ENCODE results near the gene PLD4.

PLD4 gene

DNA sequence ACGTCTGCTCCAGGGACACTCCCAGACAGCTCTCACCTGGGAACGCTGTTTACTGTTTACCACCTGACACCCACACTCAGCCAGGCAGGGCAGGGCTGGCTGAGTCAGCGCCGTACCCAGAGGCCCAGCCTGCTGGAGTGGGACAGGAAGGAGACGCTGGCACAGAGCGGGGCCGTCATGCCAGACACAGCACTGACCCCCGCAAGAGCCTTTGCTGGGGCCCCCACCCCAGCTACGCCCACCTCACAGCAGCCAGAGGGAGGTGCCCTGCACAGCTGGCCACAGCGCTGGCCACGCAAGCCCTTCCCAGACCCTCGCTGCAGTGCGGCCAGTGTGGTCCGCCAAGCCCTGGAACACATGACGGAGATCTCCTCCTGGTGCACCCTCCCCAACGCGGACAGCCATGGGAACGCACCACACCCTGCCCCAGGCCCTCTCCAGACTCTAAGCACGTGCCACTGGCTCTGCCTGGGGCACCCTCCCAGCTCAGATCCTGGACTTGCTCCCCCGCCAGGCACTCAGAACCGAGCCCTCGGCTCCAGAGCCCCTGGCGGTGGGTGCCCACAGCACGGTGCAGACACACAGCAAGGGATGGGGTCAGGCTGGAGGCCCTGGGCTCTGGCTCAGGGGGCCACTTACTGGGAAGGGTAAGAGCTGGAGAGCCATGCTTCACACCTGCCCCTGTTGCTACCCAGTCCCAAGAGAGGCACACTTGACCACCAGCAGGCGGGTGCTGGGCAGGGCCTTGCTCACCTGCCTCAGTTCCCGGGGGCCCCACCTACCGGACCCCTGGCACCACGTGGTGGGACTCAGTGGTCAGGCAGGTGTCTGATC, 47.8 kb downstream of the PLD4 start:
- Mint-ChIP-seq H3K4me3 (no peak overlapping the region), H3K27ac (no peak overlapping the region), H3K36me3 (ENCODE audit: low read depth) (no peaks in the 10 kb centered on the region), H3K9me3 (no peaks in the 10 kb centered on the region), H3K27me3 (ENCODE audit: low read depth) (peaks cover 20% of the 10 kb centered on the region), H3K4me1 (ENCODE audit: low read depth) (peaks cover 3% of the 10 kb centered on the region)

DNA sequence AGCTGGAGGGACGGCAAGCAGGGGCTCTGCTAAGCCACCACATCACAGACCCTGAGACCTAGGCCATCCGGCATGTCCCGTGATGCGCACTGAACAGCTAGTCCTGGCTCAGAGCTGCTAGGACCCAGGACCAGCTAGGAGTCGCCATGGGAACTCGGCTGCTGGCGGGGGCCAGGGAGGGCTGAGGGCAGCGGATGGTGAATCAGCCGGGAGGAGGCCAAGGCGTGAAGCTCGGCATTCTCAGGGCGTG, 48.4 kb downstream of the PLD4 start:
- Mint-ChIP-seq H3K4me1 (ENCODE audit: low read depth) (peaks cover 3% of the 10 kb centered on the region), H3K36me3 (ENCODE audit: low read depth) (no peaks in the 10 kb centered on the region), H3K9me3 (no peaks in the 10 kb centered on the region), H3K4me3 (no peak overlapping the region), H3K27me3 (ENCODE audit: low read depth) (peaks cover 19% of the 10 kb centered on the region), H3K27ac (no peak overlapping the region)

DNA sequence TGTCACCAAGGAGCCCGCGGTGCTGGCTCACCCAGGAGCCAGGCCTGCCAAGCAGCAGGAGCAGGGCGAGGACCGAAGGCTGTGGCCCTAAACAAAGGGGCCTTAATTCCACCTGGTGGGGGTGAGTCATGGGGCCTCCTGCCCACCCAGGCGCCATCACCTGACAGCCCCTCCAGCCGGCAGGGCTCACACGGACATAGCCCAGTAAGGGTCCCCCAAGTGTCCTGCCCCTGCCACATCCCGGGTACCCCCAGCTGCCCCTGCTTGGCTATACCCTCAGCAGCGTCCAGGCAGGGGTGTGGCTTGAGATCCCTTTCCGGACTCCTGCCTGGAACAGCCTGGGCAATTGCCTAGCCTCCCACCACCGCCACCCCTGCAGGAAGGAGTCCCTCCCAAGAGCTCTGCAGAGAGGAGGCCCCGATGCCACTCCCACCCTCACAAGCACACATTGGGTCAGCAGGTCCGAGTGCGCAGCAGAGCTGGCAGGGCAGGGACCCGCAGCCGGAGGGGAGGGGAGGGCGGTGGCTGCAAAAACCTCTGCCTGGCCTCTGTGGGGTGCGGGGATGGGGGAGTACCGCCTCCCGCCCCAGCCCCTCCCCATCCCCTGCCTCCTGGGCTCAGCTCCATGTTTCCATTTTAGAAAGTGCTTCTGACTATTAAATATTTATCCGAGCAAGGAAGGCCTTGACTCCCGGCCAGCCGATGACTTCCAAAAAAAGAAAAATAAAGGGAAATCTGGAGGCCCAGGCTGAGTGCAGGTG, 48.9 kb downstream of the PLD4 start:
- Mint-ChIP-seq H3K27me3 (ENCODE audit: low read depth) (peaks cover 20% of the 10 kb centered on the region), H3K4me1 (ENCODE audit: low read depth) (peaks cover 3% of the 10 kb centered on the region), H3K4me3 (no peak overlapping the region), H3K9me3 (no peaks in the 10 kb centered on the region), H3K36me3 (ENCODE audit: low read depth) (no peaks in the 10 kb centered on the region), H3K27ac (no peak overlapping the region)

- no peak overlapping the region for H3K27ac Mint-ChIP-seq
- no peaks in the 10 kb centered on the region for H3K36me3 Mint-ChIP-seq (ENCODE audit: low read depth)
- H3K27me3 Mint-ChIP-seq (ENCODE audit: low read depth) = peaks cover 22% of the 10 kb centered on the region
- H3K4me1 Mint-ChIP-seq (ENCODE audit: low read depth) = peaks cover 5% of the 10 kb centered on the region
- no peak overlapping the region for H3K4me3 Mint-ChIP-seq
- no peaks in the 10 kb centered on the region for H3K9me3 Mint-ChIP-seq
Observed at GRCh38 chr14:104974146-104974541, 49.5 kb downstream of the PLD4 start.

DNA sequence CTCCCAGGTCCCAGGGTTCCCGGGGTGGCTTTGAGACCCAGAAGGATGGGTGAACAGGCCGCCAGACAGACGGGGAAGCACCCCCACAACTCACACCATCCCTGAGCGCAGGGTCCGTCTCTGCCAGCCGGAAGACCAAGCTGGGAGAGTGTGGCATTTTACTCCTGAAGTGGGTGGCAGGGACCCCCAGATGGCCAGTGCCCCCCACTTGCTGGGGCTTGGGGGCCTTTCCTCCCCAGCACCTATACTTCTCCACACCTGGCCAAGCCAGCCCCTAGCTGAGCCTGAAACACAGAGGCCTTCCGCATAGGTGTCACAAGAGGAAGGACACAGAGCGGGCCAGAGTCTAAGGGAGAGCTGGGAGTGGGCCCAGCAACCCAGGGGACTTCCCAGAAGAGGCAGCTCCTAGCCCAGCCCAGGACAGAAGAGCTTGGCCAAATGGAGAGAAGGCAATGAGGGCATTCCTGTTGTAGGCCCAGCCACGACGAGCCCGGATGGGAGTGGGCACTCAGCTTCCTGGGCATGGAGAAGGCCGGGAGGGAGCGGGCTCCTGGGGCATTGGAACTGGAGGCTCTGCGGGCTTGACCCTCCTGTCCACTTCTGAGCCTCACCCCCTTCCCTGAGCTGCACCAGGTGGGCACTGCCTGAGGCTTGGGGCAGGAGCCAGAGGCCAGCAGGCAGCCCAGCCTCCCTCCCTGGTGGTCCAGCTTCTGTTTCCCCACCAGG, 50.1 kb downstream of the PLD4 start:
- Mint-ChIP-seq H3K4me3 (no peak overlapping the region), H3K27ac (no peak overlapping the region), H3K36me3 (ENCODE audit: low read depth) (no peaks in the 10 kb centered on the region), H3K4me1 (ENCODE audit: low read depth) (peaks cover 5% of the 10 kb centered on the region), H3K9me3 (no peaks in the 10 kb centered on the region), H3K27me3 (ENCODE audit: low read depth) (peaks cover 26% of the 10 kb centered on the region)

GRCh38 chr14:104975481-104976197, 51.0 kb downstream of the PLD4 start:
- Mint-ChIP-seq H3K4me1 (ENCODE audit: low read depth) (peaks cover 5% of the 10 kb centered on the region), H3K4me3 (no peak overlapping the region), H3K36me3 (ENCODE audit: low read depth) (no peaks in the 10 kb centered on the region)

DNA sequence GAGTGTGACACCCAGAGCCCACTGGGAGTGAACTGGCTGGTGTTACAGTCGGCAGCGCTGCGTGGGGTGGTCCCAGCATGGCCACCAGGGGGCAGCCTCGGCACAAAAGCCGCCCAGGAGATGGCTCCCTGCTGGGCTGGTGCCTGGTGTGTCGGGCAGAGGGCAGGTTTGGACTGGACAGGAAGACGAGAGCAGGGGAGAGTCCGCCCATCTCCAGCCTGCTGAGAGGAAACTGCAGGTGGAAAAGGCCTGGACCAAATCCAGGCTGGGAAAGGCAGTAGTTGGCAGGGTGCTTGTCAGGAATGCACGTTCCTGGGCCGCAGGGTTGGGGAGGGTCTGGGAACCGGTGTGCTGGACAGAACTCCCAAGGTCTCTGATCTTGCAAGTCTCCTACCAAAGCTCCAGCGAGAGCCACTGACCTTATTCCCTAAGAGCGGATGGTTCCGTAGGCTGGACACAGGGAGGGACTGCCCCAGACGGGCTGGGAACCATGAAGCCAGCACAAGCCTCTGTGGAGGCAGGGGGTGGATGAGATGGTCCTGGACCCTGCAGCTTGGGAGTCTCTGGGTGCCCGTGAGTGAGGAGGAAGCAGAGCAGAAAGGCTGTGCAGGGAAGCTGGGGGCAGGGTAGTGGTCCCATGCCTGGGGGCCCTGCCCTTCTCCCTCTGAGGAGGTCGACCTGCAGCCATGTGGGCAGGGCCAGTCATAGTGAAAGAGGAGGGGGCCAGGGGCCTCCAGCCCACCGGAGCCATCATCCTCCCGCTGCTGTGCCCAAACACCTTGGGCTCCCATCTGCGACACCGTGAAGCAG, 51.7 kb downstream of the PLD4 start:
- H3K4me3 Mint-ChIP-seq = peak overlapping the region; percentile 61
- H3K27ac Mint-ChIP-seq = no peak overlapping the region
- peaks cover 5% of the 10 kb centered on the region for H3K4me1 Mint-ChIP-seq (ENCODE audit: low read depth)
- no peaks in the 10 kb centered on the region for H3K9me3 Mint-ChIP-seq
- H3K27me3 Mint-ChIP-seq (ENCODE audit: low read depth) = peaks cover 29% of the 10 kb centered on the region
- H3K36me3 Mint-ChIP-seq (ENCODE audit: low read depth) = no peaks in the 10 kb centered on the region

More at GRCh38 chr14:104975481-104976197, 51.0 kb downstream of the PLD4 start:
- no peak overlapping the region for H3K27ac Mint-ChIP-seq
- no peaks in the 10 kb centered on the region for H3K9me3 Mint-ChIP-seq
- H3K27me3 Mint-ChIP-seq (ENCODE audit: low read depth) = peaks cover 29% of the 10 kb centered on the region

- peaks cover 29% of the 10 kb centered on the region for H3K27me3 Mint-ChIP-seq (ENCODE audit: low read depth)
- H3K4me1 Mint-ChIP-seq (ENCODE audit: low read depth) = peaks cover 5% of the 10 kb centered on the region
- H3K9me3 Mint-ChIP-seq = no peaks in the 10 kb centered on the region
- no peak overlapping the region for H3K27ac Mint-ChIP-seq
- no peaks in the 10 kb centered on the region for H3K36me3 Mint-ChIP-seq (ENCODE audit: low read depth)
- peak overlapping the region; percentile 49 for H3K4me3 Mint-ChIP-seq
Observed at GRCh38 chr14:104977008-104977680, 52.5 kb downstream of the PLD4 start.

- H3K4me3 Mint-ChIP-seq = peak within 1 kb of the TSS; percentile 79
- H3K9me3 Mint-ChIP-seq = no peaks in the 10 kb centered on the region
- H3K27ac Mint-ChIP-seq = no peak within 1 kb of the TSS
- no peaks in the 10 kb centered on the region for H3K36me3 Mint-ChIP-seq (ENCODE audit: low read depth)
- peaks cover 5% of the 10 kb centered on the region for H3K4me1 Mint-ChIP-seq (ENCODE audit: low read depth)
- peaks cover 29% of the 10 kb centered on the region for H3K27me3 Mint-ChIP-seq (ENCODE audit: low read depth)
Observed at GRCh38 chr14:104977681-104978653, 53.3 kb downstream of the PLD4 start, which contains the start of gene AHNAK2. TSS of gene AHNAK2 (minus strand) at chr14:104978374. CDS start at chr14:104978237, 137 bp downstream.

DNA sequence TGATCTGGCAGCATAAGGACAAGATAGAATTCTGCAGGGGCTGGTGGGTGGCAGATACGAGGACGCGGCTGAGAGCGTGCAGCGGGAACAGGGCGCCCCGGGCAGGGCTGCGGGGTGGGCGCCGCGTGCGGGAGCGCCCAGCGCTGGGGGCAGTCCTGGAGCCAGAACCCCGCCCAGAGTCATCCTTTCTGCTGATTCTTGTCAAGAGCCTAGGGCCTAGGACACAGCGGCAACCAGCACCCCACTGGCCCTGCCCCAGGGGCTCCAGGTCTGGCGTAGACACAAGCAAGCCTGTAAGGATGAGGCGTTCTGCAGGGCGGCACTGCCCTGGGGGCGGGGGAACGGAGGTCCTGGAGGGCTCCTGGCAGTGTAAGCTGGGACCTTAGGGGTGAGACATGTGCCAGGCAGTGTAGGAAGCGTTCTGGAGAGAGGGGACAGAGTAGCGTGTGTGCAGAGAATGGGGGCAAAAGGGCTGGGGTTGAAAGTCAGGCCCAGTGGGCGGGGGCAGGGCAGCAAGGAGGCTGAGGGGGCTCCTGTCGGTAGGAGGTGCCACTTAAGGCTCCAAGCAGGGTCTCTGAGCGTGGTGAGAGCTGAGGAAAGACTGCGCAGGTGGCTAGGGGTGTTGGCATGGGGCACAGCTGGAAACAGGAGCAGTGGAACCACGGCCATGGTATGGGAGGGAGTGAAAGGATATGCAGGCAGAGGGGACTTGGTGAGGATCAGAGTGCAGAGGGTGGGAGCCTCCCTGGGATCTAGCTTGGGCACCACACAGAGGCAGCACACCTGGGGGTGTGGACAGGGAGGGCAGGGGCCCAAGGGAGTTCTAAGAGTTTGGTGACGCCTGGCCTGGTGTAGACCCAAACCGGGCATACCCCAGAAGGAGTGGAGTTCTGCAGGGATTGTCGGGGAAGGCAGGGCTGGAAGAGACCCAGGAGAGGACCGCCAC, 54.3 kb downstream of the PLD4 start:
- H3K4me1 Mint-ChIP-seq (ENCODE audit: low read depth) = peaks cover 7% of the 10 kb centered on the region
- H3K9me3 Mint-ChIP-seq = no peaks in the 10 kb centered on the region
- peaks cover 29% of the 10 kb centered on the region for H3K27me3 Mint-ChIP-seq (ENCODE audit: low read depth)
- H3K36me3 Mint-ChIP-seq (ENCODE audit: low read depth) = no peaks in the 10 kb centered on the region
- peak overlapping the region; percentile 49 for H3K4me3 Mint-ChIP-seq
- H3K27ac Mint-ChIP-seq = no peak overlapping the region

- H3K9me3 Mint-ChIP-seq = no peaks in the 10 kb centered on the region
- H3K27ac Mint-ChIP-seq = no peak overlapping the region
- H3K4me3 Mint-ChIP-seq = no peak overlapping the region
- peaks cover 29% of the 10 kb centered on the region for H3K27me3 Mint-ChIP-seq (ENCODE audit: low read depth)
- peaks cover 7% of the 10 kb centered on the region for H3K4me1 Mint-ChIP-seq (ENCODE audit: low read depth)
- no peaks in the 10 kb centered on the region for H3K36me3 Mint-ChIP-seq (ENCODE audit: low read depth)
Observed at GRCh38 chr14:104979758-104980610, 55.3 kb downstream of the PLD4 start.

Measured in T-helper 1 cell treated with Interleukin-12 subunit alpha and Interleukin-12 subunit beta and Interleukin-4 antibody, amounts not matched to agents 30 μg/mL and 1 μg/mL, for 36 hours (primary cell).